Muscle layer of colon (tissue), 2 donors: ENCODE data around the gene RANGRF.
"Not testable (repeated sequence)": the region's sequence is repeated elsewhere in the genome, so short reads cannot be mapped to it uniquely, and the experiment has no call there.

ENCODE experiments used
- H3K27ac ChIP-seq: one replicate; pipeline ENCODE4 v1.7.0; 2013; ENCODE audit warnings: low read depth, mild to moderate bottlenecking, low read length, moderate library complexity
- H3K27me3 ChIP-seq, 2 donors: one replicate each; pipeline ENCODE4 v1.7.0; 2013; ENCODE audit warnings: low read length in 2 of 2, mild to moderate bottlenecking in 2 of 2; ENCODE audit not compliant: insufficient read depth in 2 of 2, control insufficient read depth in 1 of 2
- H3K36me3 ChIP-seq: one replicate; pipeline ENCODE4 v1.7.0; 2013; ENCODE audit warnings: mild to moderate bottlenecking, low read length; ENCODE audit not compliant: insufficient read depth
- H3K4me1 ChIP-seq: one replicate; pipeline ENCODE4 v1.7.0; 2013; ENCODE audit warnings: mild to moderate bottlenecking, low read length; ENCODE audit not compliant: insufficient read depth
- H3K4me3 ChIP-seq, 2 donors: one replicate each; pipeline ENCODE4 v1.7.0; 2013; ENCODE audit warnings: low read length in 2 of 2, low read depth in 1 of 2, mild to moderate bottlenecking in 1 of 2, moderate library complexity in 1 of 2
- H3K9ac ChIP-seq: one replicate; pipeline ENCODE4 v1.7.0; 2013; ENCODE audit warnings: low read length
- H3K9me3 ChIP-seq: one replicate; pipeline ENCODE4 v1.7.0; 2013; ENCODE audit warnings: mild to moderate bottlenecking, low read length
- donor health status: abdominal sarcoma.
- donor health status: Adenocarcinoma of cecum.

The RANGRF gene

GRCh38 chr17:8288336-8289102 is at the start of gene RANGRF:
TSS of gene RANGRF (plus strand) at chr17:8288670. CDS start at chr17:8288789, 119 bp downstream.
- H3K9me3 ChIP-seq: no peaks in the 10 kb centered on the region
- peaks cover 20% of the 10 kb centered on the region for H3K4me1 ChIP-seq
- no peaks in the 10 kb centered on the region for H3K36me3 ChIP-seq
- peak within 1 kb of the TSS; percentile 92 for H3K27ac ChIP-seq
- H3K27me3 ChIP-seq: no peaks in the 10 kb centered on the region
- H3K4me3 ChIP-seq: peak within 1 kb of the TSS; percentile 88 to 97
- peak within 1 kb of the TSS; percentile 93 for H3K9ac ChIP-seq

GRCh38 chr17:8243827-8244226 is 44.6 kb upstream of the RANGRF start:
- no peak overlapping the region for H3K4me3 ChIP-seq
- peaks cover 21% of the 10 kb centered on the region for H3K36me3 ChIP-seq
- H3K27ac ChIP-seq: no peak overlapping the region
- H3K4me1 ChIP-seq: no peaks in the 10 kb centered on the region
- no peak overlapping the region for H3K9ac ChIP-seq
- no peaks in the 10 kb centered on the region for H3K27me3 ChIP-seq
- no peaks in the 10 kb centered on the region for H3K9me3 ChIP-seq

- Histone ChIP-seq H3K4me3 (no peak overlapping the region), H3K9ac (no peak overlapping the region), H3K4me1 (peaks cover 5% of the 10 kb centered on the region), H3K36me3 (peaks cover 16% of the 10 kb centered on the region), H3K27ac (no peak overlapping the region), H3K27me3 (no peaks in the 10 kb centered on the region), H3K9me3 (no peaks in the 10 kb centered on the region)
These were observed 43.7 kb upstream of the RANGRF start for GRCh38 chr17:8244768-8245167.

GRCh38 chr17:8248751-8249607 is 39.5 kb upstream of the RANGRF start, which contains the start of gene PFAS:
TSS of gene PFAS (plus strand) at chr17:8249289. CDS start at chr17:8253938, 4,649 bp downstream.
- peak within 1 kb of the TSS; percentile 97 for H3K9ac ChIP-seq
- peak within 1 kb of the TSS; percentile 88 for H3K27ac ChIP-seq
- no peaks in the 10 kb centered on the region for H3K27me3 ChIP-seq
- peaks cover 9% of the 10 kb centered on the region for H3K36me3 ChIP-seq
- no peaks in the 10 kb centered on the region for H3K9me3 ChIP-seq
- peaks cover 8% of the 10 kb centered on the region for H3K4me1 ChIP-seq
- peak within 1 kb of the TSS; percentile 83 to 99 for H3K4me3 ChIP-seq

DNA sequence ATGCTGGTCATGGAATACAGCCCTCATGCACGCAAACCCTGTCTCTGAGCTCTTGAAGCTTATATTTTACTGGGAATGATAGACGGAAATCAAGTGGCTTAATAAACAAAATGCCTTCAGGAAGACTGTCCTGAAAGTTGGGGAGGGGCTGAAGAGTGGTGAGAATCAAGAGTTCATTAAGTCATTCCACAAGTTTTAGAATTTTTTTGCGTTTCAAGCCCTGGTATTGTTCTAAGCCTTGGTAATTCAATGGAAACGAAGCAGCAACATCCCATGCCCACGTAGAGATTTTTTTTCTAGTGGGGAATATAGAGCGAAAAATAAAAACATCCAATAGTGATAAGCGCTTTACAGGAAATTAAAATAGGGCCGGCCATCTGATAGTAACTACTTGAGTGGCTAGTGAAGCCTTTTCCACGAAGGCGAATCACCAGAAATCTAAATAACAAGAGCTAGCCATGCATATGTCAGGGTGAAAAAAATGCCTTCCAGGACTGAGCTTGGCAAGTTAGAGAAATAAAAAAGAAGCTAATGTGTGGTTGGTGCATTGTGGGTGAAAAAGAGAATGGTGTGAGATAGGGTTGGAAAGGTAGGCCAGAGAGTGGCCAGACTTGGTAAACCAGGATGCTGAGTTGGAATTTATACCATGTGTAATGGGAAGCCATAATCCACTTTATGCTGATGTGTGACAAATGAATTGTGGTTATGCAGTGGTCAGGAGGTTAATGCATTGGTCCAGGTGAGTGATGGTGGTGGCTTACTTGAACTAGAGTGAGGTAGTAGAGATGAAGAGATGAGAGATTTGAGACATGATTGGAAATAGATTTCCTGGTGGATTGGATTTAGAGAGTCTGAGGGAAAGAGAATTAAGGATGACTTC is 38.6 kb upstream of the RANGRF start:
- H3K36me3 ChIP-seq: peaks cover 6% of the 10 kb centered on the region

GRCh38 chr17:8251411-8251810 is 37.1 kb upstream of the RANGRF start:
- not testable (repeated sequence) for H3K4me1 ChIP-seq, H3K4me3 ChIP-seq, H3K27ac ChIP-seq, H3K27me3 ChIP-seq, H3K9me3 ChIP-seq, H3K9ac ChIP-seq
- peaks cover 14% of the 10 kb centered on the region for H3K36me3 ChIP-seq

More for the DNA sequence above, 38.6 kb upstream of the RANGRF start:
- Histone ChIP-seq H3K4me1 (peaks cover 8% of the 10 kb centered on the region), H3K27me3 (no peaks in the 10 kb centered on the region), H3K9ac (peak overlapping the region; percentile 55), H3K9me3 (no peaks in the 10 kb centered on the region), H3K27ac (peak overlapping the region; percentile 88), H3K4me3 (peak overlapping the region; percentile 83 to 99)

GRCh38 chr17:8253801-8254200 is 34.7 kb upstream of the RANGRF start:
- Histone ChIP-seq H3K4me1 (peaks cover 8% of the 10 kb centered on the region), H3K27ac (no peak overlapping the region), H3K36me3 (peaks cover 14% of the 10 kb centered on the region), H3K27me3 (no peaks in the 10 kb centered on the region), H3K9ac (no peak overlapping the region), H3K9me3 (no peaks in the 10 kb centered on the region), H3K4me3 (no peak overlapping the region)

GRCh38 chr17:8254881-8255280 is 33.6 kb upstream of the RANGRF start:
- H3K27ac ChIP-seq: no peak overlapping the region
- no peak overlapping the region for H3K4me3 ChIP-seq
- H3K9ac ChIP-seq: no peak overlapping the region
- peaks cover 14% of the 10 kb centered on the region for H3K36me3 ChIP-seq
- H3K27me3 ChIP-seq: no peaks in the 10 kb centered on the region
- H3K4me1 ChIP-seq: peaks cover 2% of the 10 kb centered on the region
- no peaks in the 10 kb centered on the region for H3K9me3 ChIP-seq

GRCh38 chr17:8255499-8255898 is 33.0 kb upstream of the RANGRF start:
- Histone ChIP-seq H3K4me3 (no peak overlapping the region), H3K36me3 (peaks cover 14% of the 10 kb centered on the region), H3K9ac (no peak overlapping the region)

DNA sequence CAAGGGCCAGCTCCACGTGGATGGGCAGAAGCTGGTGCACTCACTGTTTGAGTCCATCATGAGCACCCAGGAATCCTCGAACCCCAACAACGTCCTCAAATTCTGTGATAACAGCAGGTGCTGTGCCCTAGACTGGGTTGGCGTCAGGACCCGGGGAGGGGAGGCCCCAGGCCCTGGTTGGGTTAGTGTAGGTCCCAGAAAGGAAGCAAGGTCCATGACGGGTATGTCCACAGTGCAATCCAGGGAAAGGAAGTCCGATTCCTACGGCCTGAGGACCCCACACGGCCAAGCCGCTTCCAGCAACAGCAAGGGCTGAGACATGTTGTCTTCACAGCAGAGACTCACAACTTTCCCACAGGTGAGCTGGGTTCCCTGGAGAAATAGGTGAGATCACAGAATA is 32.2 kb upstream of the RANGRF start:
- Histone ChIP-seq H3K4me3 (no peak overlapping the region), H3K27me3 (no peaks in the 10 kb centered on the region), H3K36me3 (peaks cover 14% of the 10 kb centered on the region), H3K9me3 (no peaks in the 10 kb centered on the region), H3K4me1 (no peaks in the 10 kb centered on the region), H3K9ac (no peak overlapping the region), H3K27ac (no peak overlapping the region)

More at GRCh38 chr17:8255499-8255898, 33.0 kb upstream of the RANGRF start:
- Histone ChIP-seq H3K27ac (no peak overlapping the region), H3K9me3 (no peaks in the 10 kb centered on the region), H3K4me1 (no peaks in the 10 kb centered on the region), H3K27me3 (no peaks in the 10 kb centered on the region)

GRCh38 chr17:8256691-8257090 is 31.8 kb upstream of the RANGRF start:
- Histone ChIP-seq H3K36me3 (peaks cover 14% of the 10 kb centered on the region), H3K9ac (no peak overlapping the region), H3K9me3 (no peaks in the 10 kb centered on the region), H3K4me3 (no peak overlapping the region), H3K4me1 (no peaks in the 10 kb centered on the region), H3K27ac (no peak overlapping the region), H3K27me3 (no peaks in the 10 kb centered on the region)
